ENCODE data around the gene PIGR.

DNA sequence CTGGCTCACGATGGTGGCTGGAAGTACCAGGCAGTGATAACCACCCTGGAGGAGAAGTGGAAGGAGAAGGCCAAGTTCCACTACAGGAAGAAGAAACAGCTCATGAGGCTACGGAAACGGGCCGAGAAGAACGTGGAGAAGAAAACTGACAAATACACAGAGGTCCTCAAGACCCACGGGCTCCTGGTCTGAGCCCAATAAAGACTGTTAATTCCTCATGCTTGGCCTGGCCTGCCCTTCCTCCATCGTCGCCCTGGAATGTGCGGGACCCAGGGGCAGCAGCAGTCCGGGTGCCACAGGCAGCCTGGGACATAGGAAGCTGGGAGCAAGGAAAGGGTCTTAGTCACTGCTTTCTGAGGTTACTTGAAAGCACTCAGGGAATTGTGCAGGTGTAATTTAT, 38.2 kb downstream of the PIGR start:
- TF ChIP-seq CTCF (IDR thresholded peaks at IDR 0.05): no peak
- no peak for TF ChIP-seq EP300 (IDR thresholded peaks at IDR 0.05)

All from ovary (tissue), 3 donors.